GM18526 (cell line): ENCODE measurements around the gene PYM1.

Experiments
- POLR2A ChIP-seq: IDR thresholded peaks from 3 replicates; pipeline ENCODE4 v1.6.1; 2011; ENCODE audit not compliant: insufficient read length; ENCODE audit errors: extremely low read depth

The PYM1 gene

GRCh38 chr12:55927588-55928502 is at the start of gene PYM1:
Gene PYM1 (minus strand): TSS chr12:55927894. CDS start chr12:55927761, 133 bp downstream.
- peak; percentile 84 for TF ChIP-seq POLR2A

- TF ChIP-seq POLR2A = no peak
These were observed 46.6 kb upstream of the PYM1 start for GRCh38 chr12:55974308-55974730.

GRCh38 chr12:55973599-55974307 is 46.1 kb upstream of the PYM1 start, which contains the start of gene RAB5B:
Gene RAB5B (plus strand): TSS chr12:55974078. CDS start chr12:55986961, 12,883 bp downstream.
- TF ChIP-seq POLR2A = peak; percentile 82

GRCh38 chr12:55972911-55973598 is 45.4 kb upstream of the PYM1 start:
- TF ChIP-seq POLR2A = peak; percentile 39

- TF ChIP-seq POLR2A = no peak
These were observed 44.8 kb upstream of the PYM1 start for GRCh38 chr12:55972456-55972855.

- no peak for TF ChIP-seq POLR2A
These were observed 44.3 kb upstream of the PYM1 start for GRCh38 chr12:55972042-55972441.

- no peak for TF ChIP-seq POLR2A
These were observed 43.1 kb upstream of the PYM1 start for GRCh38 chr12:55970775-55971174.

- no peak for TF ChIP-seq POLR2A
These were observed 41.7 kb upstream of the PYM1 start for GRCh38 chr12:55969356-55969755.

- peak; percentile 68 for TF ChIP-seq POLR2A
These were observed 39.0 kb upstream of the PYM1 start, which contains the start of gene CDK2 for GRCh38 chr12:55966408-55967281. Gene CDK2 (plus strand): TSS chr12:55966830. CDS start chr12:55967009, 179 bp downstream.

GRCh38 chr12:55965941-55966407 is 38.3 kb upstream of the PYM1 start, which contains the start of gene PMEL:
Gene PMEL (minus strand): TSS chr12:55966042. CDS start chr12:55966011, 31 bp downstream.
- no peak for TF ChIP-seq POLR2A

GRCh38 chr12:55965240-55965639 is 37.5 kb upstream of the PYM1 start:
- TF ChIP-seq POLR2A = no peak

GRCh38 chr12:55963760-55964159 is 36.1 kb upstream of the PYM1 start:
- no peak for TF ChIP-seq POLR2A

GRCh38 chr12:55957106-55957859 is 29.6 kb upstream of the PYM1 start:
- no peak for TF ChIP-seq POLR2A
